ENCODE data around the gene CIDEB. TPM values are rescaled to one million over a fixed set of nuclear protein-coding genes. Genes with fewer than 3 reads are reported as not detected.

Gene CIDEB
- total RNA-seq, 1 experiment from 2014 or later, result not detected

DNA sequence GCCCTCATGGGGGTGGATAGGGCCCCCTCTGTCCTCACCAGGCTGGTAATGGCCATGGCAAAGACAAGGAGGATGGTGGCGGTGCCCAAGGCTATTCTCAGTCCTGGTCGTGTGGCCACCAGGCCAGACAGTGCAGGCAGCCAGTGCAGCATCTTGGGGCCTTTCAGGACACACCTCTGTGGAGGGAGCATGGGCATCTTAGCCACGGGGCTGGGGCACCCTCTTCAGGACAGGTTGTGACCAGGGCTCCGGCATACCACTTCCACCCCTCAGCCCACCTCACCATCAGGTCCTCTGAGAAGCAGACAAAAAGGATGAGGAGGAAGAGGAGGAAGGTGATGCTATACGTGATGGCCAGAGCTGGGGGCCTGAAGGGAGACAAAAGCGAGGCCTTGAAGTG is 16.2 kb upstream of the CIDEB start:
- Histone ChIP-seq H2BK15ac (ENCODE audit: low read depth, low read length) (no peak overlapping the region), H3K79me2 (ENCODE audit: insufficient read depth, low read length) (no peaks in the 10 kb centered on the region), H2BK12ac (ENCODE audit: insufficient read length, low read depth, low read length) (no peak overlapping the region), H3K23me2 (ENCODE audit: insufficient read length, low read depth, low read length, poor library complexity, severe bottlenecking) (no peaks in the 10 kb centered on the region), H4K91ac (ENCODE audit: insufficient read length, low read depth, low read length) (no peak overlapping the region), H3K14ac (ENCODE audit: insufficient read depth, low read length) (no peak overlapping the region; the same call in 1 of the 2 replicates), H3K9ac (ENCODE audit: extremely low read depth, insufficient read length, low read length) (no peak overlapping the region), H3K27me3 (ENCODE audit: insufficient read depth, low read length) (peaks cover 2% of the 10 kb centered on the region; the same call in 1 of the 2 replicates), H3K56ac (ENCODE audit: insufficient read length, low read depth, low read length) (no peak overlapping the region), H3K18ac (ENCODE audit: insufficient read length, low read depth, low read length) (no peak overlapping the region), H3K23ac (ENCODE audit: insufficient read length, low read depth, low read length) (no peak overlapping the region), H3T11ph (ENCODE audit: low read length) (no peak overlapping the region), H2BK20ac (ENCODE audit: low read depth, low read length, poor library complexity, severe bottlenecking) (no peak overlapping the region), H3K4me2 (ENCODE audit: insufficient read depth, insufficient read length, low read length) (no peak overlapping the region), H3K79me1 (ENCODE audit: insufficient read depth, low read depth, low read length, poor library complexity, severe bottlenecking) (no peaks in the 10 kb centered on the region), H3K27ac (ENCODE audit: insufficient read length, low read depth, low read length) (no peak overlapping the region), H2AK5ac (ENCODE audit: insufficient read length, low read length) (no peak overlapping the region), H3K4me1 (ENCODE audit: insufficient read depth, low read length) (no peaks in the 10 kb centered on the region), H2BK5ac (ENCODE audit: insufficient read length, low read length) (no peak overlapping the region), H2BK120ac (ENCODE audit: low read depth, low read length, poor library complexity, severe bottlenecking) (no peak overlapping the region), H4K20me1 (ENCODE audit: control insufficient read depth, insufficient read depth, insufficient read length) (no peaks in the 10 kb centered on the region), H3K4ac (ENCODE audit: low read depth, low read length) (no peak overlapping the region), H4K8ac (replicated peaks; ENCODE audit: insufficient read length, low read depth, low read length) (no peak overlapping the region), H2AFZ (ENCODE audit: low read length) (no peak overlapping the region), H3K9me3 (ENCODE audit: control insufficient read depth, low read depth, low read length) (no peaks in the 10 kb centered on the region), H4K5ac (ENCODE audit: insufficient read length, low read depth, low read length) (no peak overlapping the region)
- no peak for DNase-seq
- Mint-ChIP-seq H3K36me3 (ENCODE audit: insufficient read depth in 1 of 3, low read depth in 3 of 3) (no peaks in the 10 kb centered on the region), H3K4me3 (no peak overlapping the region), H3K9me3 (no peaks in the 10 kb centered on the region; a peak in 2 of 5 replicates), H3K27ac (no peak overlapping the region), H3K4me1 (no peaks in the 10 kb centered on the region), H3K27me3 (ENCODE audit: low read depth) (peaks cover 61% of the 10 kb centered on the region)
- WGBS (ENCODE audit: extremely low coverage, insufficient read length, low lambda C conversion rate), result no CpG with 5 or more reads among the region's 6 CpGs
- TF ChIP-seq, protein P1, sequence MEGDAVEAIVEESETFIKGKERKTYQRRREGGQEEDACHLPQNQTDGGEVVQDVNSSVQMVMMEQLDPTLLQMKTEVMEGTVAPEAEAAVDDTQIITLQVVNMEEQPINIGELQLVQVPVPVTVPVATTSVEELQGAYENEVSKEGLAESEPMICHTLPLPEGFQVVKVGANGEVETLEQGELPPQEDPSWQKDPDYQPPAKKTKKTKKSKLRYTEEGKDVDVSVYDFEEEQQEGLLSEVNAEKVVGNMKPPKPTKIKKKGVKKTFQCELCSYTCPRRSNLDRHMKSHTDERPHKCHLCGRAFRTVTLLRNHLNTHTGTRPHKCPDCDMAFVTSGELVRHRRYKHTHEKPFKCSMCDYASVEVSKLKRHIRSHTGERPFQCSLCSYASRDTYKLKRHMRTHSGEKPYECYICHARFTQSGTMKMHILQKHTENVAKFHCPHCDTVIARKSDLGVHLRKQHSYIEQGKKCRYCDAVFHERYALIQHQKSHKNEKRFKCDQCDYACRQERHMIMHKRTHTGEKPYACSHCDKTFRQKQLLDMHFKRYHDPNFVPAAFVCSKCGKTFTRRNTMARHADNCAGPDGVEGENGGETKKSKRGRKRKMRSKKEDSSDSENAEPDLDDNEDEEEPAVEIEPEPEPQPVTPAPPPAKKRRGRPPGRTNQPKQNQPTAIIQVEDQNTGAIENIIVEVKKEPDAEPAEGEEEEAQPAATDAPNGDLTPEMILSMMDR (conservative IDR thresholded peaks at IDR 0.05), result no peak
